Measurements from ENCODE around the gene SLAMF6. TPM values are rescaled to one million over a fixed set of nuclear protein-coding genes. Genes with fewer than 3 reads are reported as not detected.

SLAMF6 gene
- total RNA-seq, 1 donor from 2014 or later = not detected

DNA sequence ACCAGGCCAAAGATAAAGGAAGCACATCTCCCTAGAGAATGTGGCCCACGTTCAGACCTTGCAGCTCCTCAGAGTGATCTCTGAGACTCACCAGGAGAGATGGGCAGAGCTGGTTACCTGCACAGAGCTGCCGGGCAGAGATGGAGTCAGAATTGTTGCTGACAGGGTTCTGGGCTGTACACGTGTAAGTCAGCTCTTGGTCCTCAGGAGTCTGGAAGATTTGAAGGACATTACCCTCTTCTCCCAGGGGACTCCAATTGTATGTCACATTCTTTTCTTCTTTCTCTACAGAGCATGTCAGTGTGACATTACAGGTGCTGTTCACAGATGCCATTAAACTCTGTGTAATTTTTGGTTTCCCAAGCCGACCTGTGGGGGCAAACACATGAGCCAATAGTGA is 30.7 kb upstream of the SLAMF6 start:
- Histone ChIP-seq H3K4me1 (no peaks in the 10 kb centered on the region), H3K27me3 (no peaks in the 10 kb centered on the region), H3K4me3 (no peak overlapping the region), H3K27ac (no peak overlapping the region), H3K36me3 (no peaks in the 10 kb centered on the region), H3K9me3 (no peaks in the 10 kb centered on the region)
- DNase-seq (ENCODE audit: low spot score in 2 of 2) = no peak
- intact Hi-C loops (cut with DNase I) = no loop called here
- TF ChIP-seq, protein P1, sequence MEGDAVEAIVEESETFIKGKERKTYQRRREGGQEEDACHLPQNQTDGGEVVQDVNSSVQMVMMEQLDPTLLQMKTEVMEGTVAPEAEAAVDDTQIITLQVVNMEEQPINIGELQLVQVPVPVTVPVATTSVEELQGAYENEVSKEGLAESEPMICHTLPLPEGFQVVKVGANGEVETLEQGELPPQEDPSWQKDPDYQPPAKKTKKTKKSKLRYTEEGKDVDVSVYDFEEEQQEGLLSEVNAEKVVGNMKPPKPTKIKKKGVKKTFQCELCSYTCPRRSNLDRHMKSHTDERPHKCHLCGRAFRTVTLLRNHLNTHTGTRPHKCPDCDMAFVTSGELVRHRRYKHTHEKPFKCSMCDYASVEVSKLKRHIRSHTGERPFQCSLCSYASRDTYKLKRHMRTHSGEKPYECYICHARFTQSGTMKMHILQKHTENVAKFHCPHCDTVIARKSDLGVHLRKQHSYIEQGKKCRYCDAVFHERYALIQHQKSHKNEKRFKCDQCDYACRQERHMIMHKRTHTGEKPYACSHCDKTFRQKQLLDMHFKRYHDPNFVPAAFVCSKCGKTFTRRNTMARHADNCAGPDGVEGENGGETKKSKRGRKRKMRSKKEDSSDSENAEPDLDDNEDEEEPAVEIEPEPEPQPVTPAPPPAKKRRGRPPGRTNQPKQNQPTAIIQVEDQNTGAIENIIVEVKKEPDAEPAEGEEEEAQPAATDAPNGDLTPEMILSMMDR (IDR thresholded peaks at IDR 0.05) = no peak

DNA sequence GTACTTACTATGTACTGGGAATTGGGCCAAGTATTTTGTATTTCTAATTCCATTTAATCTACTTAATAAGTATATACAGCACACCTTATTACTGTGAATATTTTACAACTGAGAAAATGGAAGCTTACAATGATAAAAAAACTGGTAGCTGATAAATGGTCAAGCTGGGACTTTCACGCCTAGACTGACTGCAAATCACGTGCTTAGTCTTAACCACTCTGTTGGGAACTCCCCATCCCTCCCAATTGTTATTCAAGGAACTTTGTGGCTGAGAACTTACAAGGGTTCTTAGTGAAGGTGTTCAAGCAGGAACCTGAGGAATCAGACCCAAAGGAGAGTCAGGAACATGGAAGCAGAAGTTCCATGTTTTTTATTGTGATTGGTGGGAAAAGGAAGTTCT is 29.4 kb upstream of the SLAMF6 start:
- TF ChIP-seq, protein P1 (IDR thresholded peaks at IDR 0.05) = no peak
- no peak for DNase-seq (ENCODE audit: low spot score in 2 of 2)
- no peak overlapping the region for H3K27ac ChIP-seq
- intact Hi-C loops (cut with DNase I) = no loop called here
- H3K4me3 ChIP-seq = no peak overlapping the region
- H3K4me1 ChIP-seq = no peaks in the 10 kb centered on the region
- H3K27me3 ChIP-seq = no peaks in the 10 kb centered on the region
- H3K9me3 ChIP-seq = no peaks in the 10 kb centered on the region
- no peaks in the 10 kb centered on the region for H3K36me3 ChIP-seq

DNA sequence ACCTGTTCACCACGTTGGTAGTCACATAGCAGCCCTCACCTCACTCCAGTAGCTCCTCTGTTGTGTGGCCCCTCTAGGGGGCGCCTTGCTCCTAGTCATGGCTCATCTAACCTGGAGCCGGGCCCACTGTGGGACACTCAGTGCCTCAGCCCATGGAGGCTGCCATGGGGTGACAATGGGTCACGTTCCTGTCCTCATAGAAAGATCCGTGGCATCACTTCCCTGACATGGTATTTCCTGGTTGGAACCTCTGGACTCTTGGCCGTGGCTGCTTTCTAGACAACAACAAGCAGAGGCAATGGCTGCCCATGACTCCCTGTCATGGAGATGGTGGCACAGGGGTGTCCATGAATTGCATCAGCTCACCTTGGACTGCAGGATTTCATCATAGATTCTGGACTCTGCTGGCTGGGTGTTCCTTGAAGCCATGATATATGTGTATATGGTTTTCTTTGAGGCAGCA is 27.5 kb upstream of the SLAMF6 start:
- Histone ChIP-seq H3K27ac (no peak overlapping the region), H3K4me1 (no peaks in the 10 kb centered on the region), H3K9me3 (no peaks in the 10 kb centered on the region), H3K27me3 (no peaks in the 10 kb centered on the region), H3K36me3 (no peaks in the 10 kb centered on the region), H3K4me3 (no peak overlapping the region)
- DNase-seq (ENCODE audit: low spot score in 2 of 2) = no peak
- TF ChIP-seq, protein P1 (IDR thresholded peaks at IDR 0.05) = no peak
- intact Hi-C loops (cut with DNase I) = no loop called here

DNA sequence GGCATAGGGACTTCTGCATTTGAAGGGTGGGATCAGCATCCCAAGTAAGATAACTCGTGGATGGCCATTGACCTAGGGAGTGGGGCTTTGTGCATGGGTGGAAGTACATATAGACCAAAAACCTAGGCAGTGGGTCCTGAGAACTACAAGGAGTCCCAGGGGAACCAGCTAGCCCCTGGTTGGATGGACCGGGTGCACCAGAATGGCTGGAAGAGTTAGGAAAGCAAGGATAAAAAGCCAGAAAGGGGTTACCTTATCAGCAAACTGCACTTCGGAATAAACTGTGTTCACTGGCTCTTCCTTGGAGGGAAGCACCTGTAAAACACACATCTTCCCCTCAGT is 26.6 kb upstream of the SLAMF6 start:
- no peaks in the 10 kb centered on the region for H3K27me3 ChIP-seq
- no peak for DNase-seq (ENCODE audit: low spot score in 2 of 2)
- H3K4me1 ChIP-seq = no peaks in the 10 kb centered on the region
- H3K36me3 ChIP-seq = no peaks in the 10 kb centered on the region
- TF ChIP-seq, protein P1 (IDR thresholded peaks at IDR 0.05) = no peak
- H3K27ac ChIP-seq = no peak overlapping the region
- intact Hi-C loops (cut with DNase I) = no loop called here
- H3K4me3 ChIP-seq = no peak overlapping the region
- H3K9me3 ChIP-seq = no peaks in the 10 kb centered on the region

DNA sequence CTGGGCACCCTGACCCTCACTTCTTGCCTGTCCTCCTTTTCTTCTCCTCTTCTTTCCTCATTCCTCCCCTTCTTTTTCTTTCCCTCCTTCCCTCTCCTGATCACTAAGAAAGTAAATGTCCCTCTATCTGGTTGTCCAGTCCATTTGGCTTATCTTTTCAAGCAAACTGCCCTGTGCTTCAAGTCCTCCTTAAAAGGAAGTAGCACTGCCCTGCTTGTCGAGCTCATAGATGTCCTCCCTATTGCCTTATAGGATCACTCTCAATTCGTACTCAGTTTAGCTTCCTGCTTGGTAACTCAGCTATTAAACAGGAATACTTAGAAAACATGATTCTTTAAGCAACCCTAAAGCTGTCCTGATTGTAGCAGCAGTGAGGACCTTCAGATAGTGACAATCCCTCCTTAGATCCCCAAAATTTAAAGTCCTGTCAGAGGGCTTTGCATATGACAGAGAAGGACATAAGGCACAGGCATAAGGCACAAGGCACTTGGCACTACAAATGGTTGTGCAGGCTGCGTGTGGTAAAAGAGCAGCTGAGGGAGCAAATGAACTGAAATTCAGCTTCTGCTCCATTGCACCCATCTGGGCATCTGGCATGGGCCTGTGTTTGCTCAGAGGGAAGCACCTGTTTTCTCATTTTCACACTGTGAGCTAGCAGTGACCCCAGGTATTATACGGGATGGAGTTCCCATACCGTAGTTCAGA is 26.1 kb upstream of the SLAMF6 start:
- Histone ChIP-seq H3K9me3 (no peaks in the 10 kb centered on the region), H3K4me1 (no peaks in the 10 kb centered on the region), H3K4me3 (no peak overlapping the region), H3K27me3 (no peaks in the 10 kb centered on the region), H3K36me3 (no peaks in the 10 kb centered on the region), H3K27ac (no peak overlapping the region)
- intact Hi-C loops (cut with DNase I) = no loop called here
- no peak for DNase-seq (ENCODE audit: low spot score in 2 of 2)
- TF ChIP-seq, protein P1 (IDR thresholded peaks at IDR 0.05) = no peak

DNA sequence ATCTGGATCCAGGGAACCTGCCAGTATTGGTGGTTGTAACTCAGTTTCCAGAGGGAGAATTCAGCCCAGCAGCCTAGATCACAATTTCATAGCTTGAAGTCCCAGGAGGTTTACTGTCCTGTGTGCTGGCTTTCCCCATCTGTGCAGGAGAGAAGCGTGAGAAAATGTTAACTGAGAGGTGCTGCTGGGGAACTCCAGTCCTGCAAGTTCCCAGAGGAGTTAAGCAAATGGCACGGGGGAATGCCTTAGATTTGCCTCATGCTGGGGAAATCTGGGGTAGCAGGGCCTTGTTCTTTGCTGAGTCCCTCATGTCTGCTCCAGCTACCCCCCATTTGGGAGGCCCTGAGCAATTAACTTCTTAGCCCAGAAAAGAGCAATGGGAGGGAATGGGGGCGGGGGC is 25.1 kb upstream of the SLAMF6 start:
- Histone ChIP-seq H3K4me3 (no peak overlapping the region), H3K27ac (no peak overlapping the region), H3K36me3 (no peaks in the 10 kb centered on the region), H3K4me1 (no peaks in the 10 kb centered on the region), H3K27me3 (no peaks in the 10 kb centered on the region), H3K9me3 (no peaks in the 10 kb centered on the region)
- no peak for DNase-seq (ENCODE audit: low spot score in 2 of 2)
- intact Hi-C loops (cut with DNase I) = no loop called here
- TF ChIP-seq, protein P1 (IDR thresholded peaks at IDR 0.05) = no peak

All from ascending aorta (tissue), 2 donors.